Jurkat, Clone E6-1 (cell line): ENCODE results near the gene FOXQ1.

Experiments used
- DNase-seq: peaks from one replicate; pipeline ENCODE4 v3.0.0-alpha.2; 2011; ENCODE audit warnings: low read depth, low spot score
- H3K4me3 ChIP-seq: 2 replicates; pipeline ENCODE4 v1.5.1; 2011; ENCODE audit warnings: mild to moderate bottlenecking, low read length, control low read depth, moderate library complexity

Gene FOXQ1

GRCh38 chr6:1287103-1287591, 24.8 kb upstream of the FOXQ1 start:
- no peak overlapping the region for H3K4me3 ChIP-seq
- no peak for DNase-seq

GRCh38 chr6:1290086-1290485, 21.8 kb upstream of the FOXQ1 start:
- no peak overlapping the region for H3K4me3 ChIP-seq
- no peak for DNase-seq

GRCh38 chr6:1290805-1291204, 21.1 kb upstream of the FOXQ1 start:
- H3K4me3 ChIP-seq: no peak overlapping the region
- DNase-seq: no peak

- DNase-seq: no peak
- no peak overlapping the region for H3K4me3 ChIP-seq
These were observed 20.5 kb upstream of the FOXQ1 start for GRCh38 chr6:1291381-1291780.

GRCh38 chr6:1295420-1295819, 16.5 kb upstream of the FOXQ1 start:
- DNase-seq: no peak
- no peak overlapping the region for H3K4me3 ChIP-seq

GRCh38 chr6:1296079-1296478, 15.8 kb upstream of the FOXQ1 start:
- no peak for DNase-seq

GRCh38 chr6:1296542-1296941, 15.4 kb upstream of the FOXQ1 start:
- no peak for DNase-seq
- no peak overlapping the region for H3K4me3 ChIP-seq

More at GRCh38 chr6:1296079-1296478, 15.8 kb upstream of the FOXQ1 start:
- no peak overlapping the region for H3K4me3 ChIP-seq

- DNase-seq: no peak
- H3K4me3 ChIP-seq: no peak overlapping the region
These were observed 14.2 kb upstream of the FOXQ1 start for GRCh38 chr6:1297746-1298145.

- no peak overlapping the region for H3K4me3 ChIP-seq
- DNase-seq: no peak
These were observed 13.1 kb upstream of the FOXQ1 start for GRCh38 chr6:1298768-1299167.

- DNase-seq: no peak
- H3K4me3 ChIP-seq: no peak overlapping the region
These were observed 5.8 kb upstream of the FOXQ1 start for GRCh38 chr6:1306133-1306532.

GRCh38 chr6:1309366-1309765, 2.5 kb upstream of the FOXQ1 start:
- H3K4me3 ChIP-seq: no peak overlapping the region
- DNase-seq: no peak

GRCh38 chr6:1310628-1311399, 1.1 kb upstream of the FOXQ1 start:
- H3K4me3 ChIP-seq: no peak overlapping the region
- no peak for DNase-seq

GRCh38 chr6:1312203-1312472, 240 bp downstream of the FOXQ1 start:
- no peak for DNase-seq
- H3K4me3 ChIP-seq: no peak overlapping the region

GRCh38 chr6:1312473-1313367, 822 bp downstream of the FOXQ1 start:
- DNase-seq: no peak

GRCh38 chr6:1313384-1313766, 1.5 kb downstream of the FOXQ1 start:
- DNase-seq: no peak
- H3K4me3 ChIP-seq: no peak overlapping the region

More at GRCh38 chr6:1312473-1313367, 822 bp downstream of the FOXQ1 start:
- no peak overlapping the region for H3K4me3 ChIP-seq

GRCh38 chr6:1313767-1314503, 2.0 kb downstream of the FOXQ1 start:
- DNase-seq: no peak
- H3K4me3 ChIP-seq: no peak overlapping the region

GRCh38 chr6:1314617-1315016, 2.7 kb downstream of the FOXQ1 start:
- no peak overlapping the region for H3K4me3 ChIP-seq
- DNase-seq: no peak

GRCh38 chr6:1315201-1315559, 3.3 kb downstream of the FOXQ1 start:
- no peak for DNase-seq
- no peak overlapping the region for H3K4me3 ChIP-seq

- DNase-seq: no peak
- H3K4me3 ChIP-seq: no peak overlapping the region
These were observed 3.9 kb downstream of the FOXQ1 start for GRCh38 chr6:1315560-1316386.
